ENCODE measurements around the gene RUNX1.

Gene RUNX1

DNA sequence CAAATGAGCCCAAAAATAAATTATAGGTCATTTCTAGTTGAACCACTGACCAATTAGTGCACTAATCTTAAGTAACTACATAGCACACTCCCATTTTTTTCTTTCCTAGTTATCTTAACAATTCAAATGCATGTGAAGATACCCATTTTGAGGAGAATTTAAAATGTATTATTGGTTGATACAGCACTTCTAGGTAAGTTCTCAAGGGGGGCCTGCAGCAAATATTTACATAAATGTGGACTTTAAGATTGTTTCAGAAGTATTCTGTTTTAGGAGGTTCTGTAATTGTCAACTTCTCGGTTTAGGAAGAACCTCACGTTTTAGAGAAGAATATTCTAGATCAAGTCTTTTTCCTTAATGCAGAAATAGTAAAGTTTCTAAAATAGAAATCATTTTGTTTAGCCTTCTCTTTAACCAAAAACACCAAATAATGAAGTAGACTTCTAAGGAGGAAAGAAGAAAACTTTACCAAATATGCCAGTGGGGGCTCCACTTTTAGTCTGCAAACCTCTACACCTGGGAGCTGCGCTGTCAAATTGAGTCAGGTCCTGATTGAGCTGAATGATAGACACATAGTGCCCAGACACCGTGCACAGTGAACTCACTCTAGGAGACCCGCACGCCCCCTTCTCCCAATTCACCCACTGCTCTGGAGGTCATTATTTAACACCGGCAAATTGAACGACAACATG lies 144.4 kb downstream of the RUNX1 start:
- Histone ChIP-seq H3K9me3 (no peaks in the 10 kb centered on the region), H3K27me3 (no peaks in the 10 kb centered on the region), H3K4me1 (ENCODE audit: control insufficient read depth in 1 of 2, insufficient read depth in 1 of 2, low read depth in 1 of 2, low read length in 1 of 2) (peaks cover 48 to 56% of the 10 kb centered on the region in 2 experiments), H3K27ac (peak overlapping the region; percentile 74), H3K36me3 (no peaks in the 10 kb centered on the region), H3K4me3 (ENCODE audit: low read depth in 1 of 2, low read length in 1 of 2) (no peak overlapping the region)
- TF ChIP-seq, protein P1, sequence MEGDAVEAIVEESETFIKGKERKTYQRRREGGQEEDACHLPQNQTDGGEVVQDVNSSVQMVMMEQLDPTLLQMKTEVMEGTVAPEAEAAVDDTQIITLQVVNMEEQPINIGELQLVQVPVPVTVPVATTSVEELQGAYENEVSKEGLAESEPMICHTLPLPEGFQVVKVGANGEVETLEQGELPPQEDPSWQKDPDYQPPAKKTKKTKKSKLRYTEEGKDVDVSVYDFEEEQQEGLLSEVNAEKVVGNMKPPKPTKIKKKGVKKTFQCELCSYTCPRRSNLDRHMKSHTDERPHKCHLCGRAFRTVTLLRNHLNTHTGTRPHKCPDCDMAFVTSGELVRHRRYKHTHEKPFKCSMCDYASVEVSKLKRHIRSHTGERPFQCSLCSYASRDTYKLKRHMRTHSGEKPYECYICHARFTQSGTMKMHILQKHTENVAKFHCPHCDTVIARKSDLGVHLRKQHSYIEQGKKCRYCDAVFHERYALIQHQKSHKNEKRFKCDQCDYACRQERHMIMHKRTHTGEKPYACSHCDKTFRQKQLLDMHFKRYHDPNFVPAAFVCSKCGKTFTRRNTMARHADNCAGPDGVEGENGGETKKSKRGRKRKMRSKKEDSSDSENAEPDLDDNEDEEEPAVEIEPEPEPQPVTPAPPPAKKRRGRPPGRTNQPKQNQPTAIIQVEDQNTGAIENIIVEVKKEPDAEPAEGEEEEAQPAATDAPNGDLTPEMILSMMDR (IDR thresholded peaks at IDR 0.05): no peak

DNA sequence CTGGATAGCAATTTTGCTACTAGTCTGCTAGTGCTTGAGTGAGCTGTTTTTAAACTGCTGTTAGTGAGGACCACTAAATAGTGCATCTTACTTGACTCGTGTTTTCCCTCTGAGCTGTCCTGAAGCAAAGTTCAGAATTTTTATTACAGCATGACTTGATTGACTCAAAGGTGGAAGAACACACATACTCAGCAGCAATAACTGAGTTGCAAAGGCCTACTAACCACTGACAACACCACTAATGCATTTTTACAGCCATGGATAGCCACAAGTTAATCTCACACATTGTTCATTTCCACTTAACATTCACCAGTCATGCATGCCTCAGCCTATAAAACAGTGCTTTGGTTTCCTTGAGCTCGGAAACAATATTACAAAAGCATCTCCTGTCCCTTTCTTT lies 148.7 kb downstream of the RUNX1 start:
- Histone ChIP-seq H3K4me3 (ENCODE audit: low read depth in 1 of 2, low read length in 1 of 2) (no peak overlapping the region), H3K9me3 (no peaks in the 10 kb centered on the region), H3K27ac (no peak overlapping the region), H3K4me1 (ENCODE audit: control insufficient read depth in 1 of 2, insufficient read depth in 1 of 2, low read depth in 1 of 2, low read length in 1 of 2) (peaks cover 6 to 13% of the 10 kb centered on the region in 2 experiments), H3K27me3 (no peaks in the 10 kb centered on the region), H3K36me3 (no peaks in the 10 kb centered on the region)
- TF ChIP-seq, protein P1 (IDR thresholded peaks at IDR 0.05): no peak

DNA sequence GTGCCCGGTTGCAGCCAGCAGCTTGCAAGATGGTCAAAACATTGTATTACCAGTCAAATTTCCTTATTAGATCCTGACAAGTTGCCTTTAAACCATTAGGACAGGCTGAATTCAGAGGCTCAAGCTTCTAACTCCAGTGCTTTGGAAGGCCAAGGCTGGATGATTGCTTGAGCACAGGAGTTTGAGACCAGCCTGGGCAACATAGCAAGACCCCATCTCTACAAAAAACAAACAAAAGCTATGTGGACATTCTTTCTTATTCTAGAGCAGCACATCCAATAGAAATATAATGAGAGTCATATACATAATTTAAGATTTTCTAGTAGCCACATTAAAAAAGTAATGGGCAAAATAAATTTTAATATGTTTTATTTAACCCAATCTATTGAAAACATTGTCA lies 149.3 kb downstream of the RUNX1 start:
- no peaks in the 10 kb centered on the region for H3K27me3 ChIP-seq
- peaks cover under 1 to 8% of the 10 kb centered on the region in 2 experiments for H3K4me1 ChIP-seq (ENCODE audit: control insufficient read depth in 1 of 2, insufficient read depth in 1 of 2, low read depth in 1 of 2, low read length in 1 of 2)
- H3K27ac ChIP-seq: no peak overlapping the region
- H3K4me3 ChIP-seq (ENCODE audit: low read depth in 1 of 2, low read length in 1 of 2): no peak overlapping the region
- H3K36me3 ChIP-seq: no peaks in the 10 kb centered on the region
- TF ChIP-seq, protein P1 (IDR thresholded peaks at IDR 0.05): no peak
- no peaks in the 10 kb centered on the region for H3K9me3 ChIP-seq

DNA sequence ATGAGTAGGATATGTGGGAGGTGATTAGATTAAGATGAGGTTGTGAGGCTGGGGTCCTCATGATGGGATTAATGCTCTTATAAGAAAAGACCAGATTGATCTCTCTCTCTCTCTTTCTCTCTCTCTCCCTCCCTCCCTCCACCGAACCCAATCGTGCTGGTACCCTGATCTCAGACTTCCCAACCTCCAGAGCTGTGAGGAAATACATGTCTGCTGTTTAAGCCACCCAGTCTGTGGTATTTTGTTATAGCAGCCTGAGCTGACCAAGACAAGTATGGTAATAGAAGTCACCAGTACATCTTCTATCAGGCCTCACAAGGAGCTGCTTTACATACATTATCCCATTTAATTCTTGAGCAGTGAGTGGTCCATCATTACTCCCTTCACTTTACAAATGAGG lies 149.8 kb downstream of the RUNX1 start:
- Histone ChIP-seq H3K4me1 (ENCODE audit: control insufficient read depth in 1 of 2, insufficient read depth in 1 of 2, low read depth in 1 of 2, low read length in 1 of 2) (peaks cover 0 to 4% of the 10 kb centered on the region in 2 experiments), H3K36me3 (no peaks in the 10 kb centered on the region), H3K9me3 (no peaks in the 10 kb centered on the region), H3K27me3 (no peaks in the 10 kb centered on the region), H3K4me3 (ENCODE audit: low read depth in 1 of 2, low read length in 1 of 2) (no peak overlapping the region), H3K27ac (no peak overlapping the region)
- TF ChIP-seq, protein P1 (IDR thresholded peaks at IDR 0.05): no peak

DNA sequence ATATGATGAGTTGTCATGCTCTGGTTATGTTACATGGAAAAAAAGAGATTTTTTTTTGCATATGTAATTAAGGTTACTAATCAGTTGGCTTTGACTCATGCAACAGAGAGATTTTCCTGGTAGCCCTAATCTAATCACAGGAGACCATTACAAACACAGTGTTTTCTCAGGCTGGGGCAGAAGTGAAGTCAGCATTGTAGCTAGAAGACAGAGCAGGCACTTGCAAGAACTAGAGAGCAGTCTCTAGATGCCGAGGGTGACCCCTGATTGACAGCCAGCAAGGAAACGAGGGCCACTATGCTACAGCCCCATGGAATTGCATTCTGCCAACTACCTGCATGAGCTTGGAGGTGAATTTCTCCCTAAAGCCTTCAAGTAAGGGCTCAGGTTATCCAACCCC lies 151.3 kb downstream of the RUNX1 start:
- no peaks in the 10 kb centered on the region for H3K36me3 ChIP-seq
- no peaks in the 10 kb centered on the region for H3K27me3 ChIP-seq
- TF ChIP-seq, protein P1 (IDR thresholded peaks at IDR 0.05): no peak
- H3K9me3 ChIP-seq: no peaks in the 10 kb centered on the region
- H3K27ac ChIP-seq: no peak overlapping the region
- H3K4me1 ChIP-seq (ENCODE audit: control insufficient read depth in 1 of 2, insufficient read depth in 1 of 2, low read depth in 1 of 2, low read length in 1 of 2): peaks cover 0 to 3% of the 10 kb centered on the region in 2 experiments
- H3K4me3 ChIP-seq (ENCODE audit: low read depth in 1 of 2, low read length in 1 of 2): no peak overlapping the region
